Epithelial cell of esophagus (primary cell): ENCODE measurements around the gene PILRB.
"Not testable (repeated sequence)": the region's sequence is repeated elsewhere in the genome, so short reads cannot be mapped to it uniquely, and the experiment has no call there.

Experiments
- DNase-seq: peaks from one replicate; pipeline ENCODE4 v3.0.0; 2010; ENCODE audit warnings: low read depth
- H3K4me3 ChIP-seq: 2 replicates; pipeline ENCODE4 v1.5.1; 2011; ENCODE audit warnings: mild to moderate bottlenecking, low read length, control low read depth
- CTCF ChIP-seq: IDR thresholded peaks from 2 replicates; pipeline ENCODE4 v1.5.1; 2011; ENCODE audit warnings: low read depth, mild to moderate bottlenecking, low read length, control low read depth, inconsistent platforms; ENCODE audit not compliant: insufficient read depth; ENCODE audit errors: missing control alignments

PILRB gene

GRCh38 chr7:100358027-100358856 lies at the start of gene PILRB:
TSS of gene PILRB (plus strand) at chr7:100358117. CDS start at chr7:100358303, 186 bp downstream.
- TF ChIP-seq CTCF: no peak
- DNase-seq: no peak
- no peak within 1 kb of the TSS for H3K4me3 ChIP-seq

- DNase-seq, H3K4me3 ChIP-seq: not testable (repeated sequence)
Observed at GRCh38 chr7:100318329-100318728, 39.6 kb upstream of the PILRB start.

GRCh38 chr7:100321648-100322047 lies 36.3 kb upstream of the PILRB start:
- not testable (repeated sequence) for DNase-seq, H3K4me3 ChIP-seq

- DNase-seq, H3K4me3 ChIP-seq: not testable (repeated sequence)
Observed at GRCh38 chr7:100324194-100324593, 33.7 kb upstream of the PILRB start.

GRCh38 chr7:100325671-100326070 lies 32.2 kb upstream of the PILRB start:
- DNase-seq, H3K4me3 ChIP-seq: not testable (repeated sequence)

GRCh38 chr7:100326914-100327313 lies 31.0 kb upstream of the PILRB start:
- H3K4me3 ChIP-seq, DNase-seq: not testable (repeated sequence)

- peak; percentile 89 for DNase-seq
Observed at GRCh38 chr7:100335566-100336466, 22.1 kb upstream of the PILRB start.

GRCh38 chr7:100338083-100338696 lies 19.7 kb upstream of the PILRB start:
- DNase-seq: peak; percentile 92
- H3K4me3 ChIP-seq: not testable (repeated sequence)

More at GRCh38 chr7:100335566-100336466, 22.1 kb upstream of the PILRB start:
- H3K4me3 ChIP-seq: peak overlapping the region; percentile 66

- peak; percentile 9 for TF ChIP-seq CTCF
- H3K4me3 ChIP-seq: not testable (repeated sequence)
- peak; percentile 43 for DNase-seq
Observed at GRCh38 chr7:100341286-100341685, 16.6 kb upstream of the PILRB start.

- no peak for DNase-seq
- no peak overlapping the region for H3K4me3 ChIP-seq
- TF ChIP-seq CTCF: no peak
Observed at GRCh38 chr7:100342765-100343164, 15.2 kb upstream of the PILRB start.

GRCh38 chr7:100344124-100344559 lies 13.8 kb upstream of the PILRB start:
- not testable (repeated sequence) for DNase-seq, H3K4me3 ChIP-seq
